DND-41 (cell line): ENCODE data around the gene PTPRN2.

Experiments used
- CTCF ChIP-seq: IDR thresholded peaks from 2 replicates; pipeline ENCODE4 v1.5.1; 2012; ENCODE audit warnings: borderline replicate concordance, low read length, moderate library complexity, mild to moderate bottlenecking; ENCODE audit not compliant: poor library complexity, severe bottlenecking; ENCODE audit errors: extremely low read depth
- EZH2 ChIP-seq: IDR thresholded peaks from 3 replicates; pipeline ENCODE4 v1.6.1; 2012; ENCODE audit warnings: borderline replicate concordance, low read depth, mild to moderate bottlenecking, moderate library complexity, low read length, inconsistent platforms; ENCODE audit not compliant: severe bottlenecking

DNA sequence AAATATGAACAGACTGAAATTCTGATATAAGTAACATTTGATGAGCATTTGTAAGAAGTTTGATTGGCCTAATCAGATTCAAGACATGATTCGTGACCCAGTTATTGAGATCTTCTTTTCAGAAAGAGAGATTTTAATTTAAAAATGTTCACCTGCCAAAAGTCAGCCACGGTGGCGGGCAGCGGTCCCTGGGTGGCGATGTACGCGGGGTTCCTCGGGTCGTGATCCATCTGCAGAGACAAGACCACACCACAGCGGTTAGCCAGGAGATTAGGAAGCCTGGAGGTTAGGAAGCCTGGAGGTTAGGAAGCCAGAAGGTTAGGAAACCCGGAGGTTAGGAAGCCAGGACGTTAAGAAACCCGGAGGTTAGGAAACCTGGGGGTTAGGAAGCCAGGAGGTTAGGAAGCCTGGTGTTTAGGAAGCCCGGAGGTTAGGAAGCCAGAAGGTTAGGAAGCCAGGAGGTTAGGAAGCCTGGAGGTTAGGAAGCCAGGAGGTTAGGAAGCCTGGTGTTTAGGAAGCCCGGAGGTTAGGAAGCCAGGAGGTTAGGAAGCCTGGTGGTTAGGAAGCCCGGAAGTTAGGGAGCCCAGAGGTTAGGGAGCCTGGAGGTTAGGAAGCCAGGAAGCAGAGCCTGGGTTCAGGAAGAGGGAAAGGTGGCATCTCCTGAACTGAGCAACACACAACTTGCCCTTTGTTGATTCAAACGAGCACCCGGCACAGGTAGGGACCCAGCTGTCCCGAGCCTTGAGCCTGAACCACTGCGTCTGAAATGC is 992.4 kb downstream of the PTPRN2 start:
- TF ChIP-seq EZH2 (no peak), CTCF (no peak)
